ENCODE measurements around the gene MSANTD1.

DNA sequence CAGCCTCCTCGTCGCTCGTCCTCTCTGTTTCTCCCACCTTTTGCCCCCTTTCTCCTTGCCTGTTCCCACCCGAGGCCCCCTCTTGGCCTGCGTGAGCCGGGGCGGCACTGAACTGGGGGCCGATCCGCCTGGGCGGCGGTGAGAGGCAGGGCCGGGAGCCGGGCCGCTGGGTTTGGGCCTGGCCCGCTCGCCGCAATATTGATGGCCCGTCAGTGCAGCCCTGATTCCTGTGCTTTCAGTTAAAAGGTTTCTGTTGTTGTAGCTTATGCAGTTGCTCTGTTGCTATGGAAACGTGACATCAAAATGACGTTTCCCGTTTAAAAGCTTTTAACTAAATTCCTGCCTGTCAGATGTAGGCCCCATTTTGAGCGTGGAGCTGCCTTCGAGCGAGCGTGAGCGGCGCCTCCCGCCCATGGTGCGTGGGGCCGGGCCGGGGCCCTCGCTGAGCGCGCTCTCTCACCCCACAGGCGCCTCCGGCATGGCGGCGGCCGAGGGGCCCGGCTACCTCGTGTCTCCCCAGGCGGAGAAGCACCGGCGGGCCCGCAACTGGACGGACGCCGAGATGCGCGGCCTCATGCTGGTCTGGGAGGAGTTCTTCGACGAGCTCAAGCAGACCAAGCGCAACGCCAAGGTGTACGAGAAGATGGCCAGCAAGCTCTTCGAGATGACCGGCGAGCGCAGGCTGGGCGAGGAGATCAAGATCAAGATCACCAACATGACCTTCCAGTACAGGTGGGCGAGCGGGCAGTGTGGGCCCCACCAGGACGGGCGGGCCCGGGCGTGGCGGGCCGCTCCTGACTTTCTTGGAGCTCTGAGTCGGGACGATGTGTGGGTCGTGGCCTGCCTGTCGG, at the start of gene MSANTD1:
- TF ChIP-seq, protein P1, sequence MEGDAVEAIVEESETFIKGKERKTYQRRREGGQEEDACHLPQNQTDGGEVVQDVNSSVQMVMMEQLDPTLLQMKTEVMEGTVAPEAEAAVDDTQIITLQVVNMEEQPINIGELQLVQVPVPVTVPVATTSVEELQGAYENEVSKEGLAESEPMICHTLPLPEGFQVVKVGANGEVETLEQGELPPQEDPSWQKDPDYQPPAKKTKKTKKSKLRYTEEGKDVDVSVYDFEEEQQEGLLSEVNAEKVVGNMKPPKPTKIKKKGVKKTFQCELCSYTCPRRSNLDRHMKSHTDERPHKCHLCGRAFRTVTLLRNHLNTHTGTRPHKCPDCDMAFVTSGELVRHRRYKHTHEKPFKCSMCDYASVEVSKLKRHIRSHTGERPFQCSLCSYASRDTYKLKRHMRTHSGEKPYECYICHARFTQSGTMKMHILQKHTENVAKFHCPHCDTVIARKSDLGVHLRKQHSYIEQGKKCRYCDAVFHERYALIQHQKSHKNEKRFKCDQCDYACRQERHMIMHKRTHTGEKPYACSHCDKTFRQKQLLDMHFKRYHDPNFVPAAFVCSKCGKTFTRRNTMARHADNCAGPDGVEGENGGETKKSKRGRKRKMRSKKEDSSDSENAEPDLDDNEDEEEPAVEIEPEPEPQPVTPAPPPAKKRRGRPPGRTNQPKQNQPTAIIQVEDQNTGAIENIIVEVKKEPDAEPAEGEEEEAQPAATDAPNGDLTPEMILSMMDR (IDR thresholded peaks at IDR 0.05; ENCODE audit: low read length), result no peak
- no peak for TF ChIP-seq EZH2 (IDR thresholded peaks at IDR 0.05; ENCODE audit: borderline replicate concordance, low read length)
